Measurements from ENCODE around the gene ADRA1B.
"Not testable (repeated sequence)": the region's sequence is repeated elsewhere in the genome, so short reads cannot be mapped to it uniquely, and the experiment has no call there.

ADRA1B gene

GRCh38 chr5:159933531-159934485, 17.5 kb downstream of the ADRA1B start:
- DNase-seq = no peak

GRCh38 chr5:159935946-159936345, 19.7 kb downstream of the ADRA1B start:
- no peak for DNase-seq

GRCh38 chr5:159936686-159937329, 20.5 kb downstream of the ADRA1B start:
- DNase-seq = no peak

- DNase-seq = no peak
Observed at GRCh38 chr5:159937580-159937979, 21.3 kb downstream of the ADRA1B start.

GRCh38 chr5:159943326-159943725, 27.0 kb downstream of the ADRA1B start:
- no peak for DNase-seq

GRCh38 chr5:159944056-159944600, 27.8 kb downstream of the ADRA1B start:
- no peak for DNase-seq

- no peak for DNase-seq
Observed at GRCh38 chr5:159945359-159945758, 29.1 kb downstream of the ADRA1B start.

GRCh38 chr5:159947708-159948358, 31.6 kb downstream of the ADRA1B start:
- DNase-seq = no peak

- no peak for DNase-seq
Observed at GRCh38 chr5:159951387-159951786, 35.1 kb downstream of the ADRA1B start.

- no peak for DNase-seq
Observed at GRCh38 chr5:159951834-159952233, 35.6 kb downstream of the ADRA1B start.

- no peak for DNase-seq
Observed at GRCh38 chr5:159953609-159954008, 37.3 kb downstream of the ADRA1B start.

- no peak for DNase-seq
Observed at GRCh38 chr5:159955056-159955624, 38.9 kb downstream of the ADRA1B start.

GRCh38 chr5:159956074-159956473, 39.8 kb downstream of the ADRA1B start:
- DNase-seq = no peak

GRCh38 chr5:159961176-159962160, 45.2 kb downstream of the ADRA1B start:
- DNase-seq = no peak

GRCh38 chr5:159962214-159962613, 45.9 kb downstream of the ADRA1B start:
- DNase-seq = no peak

GRCh38 chr5:159963935-159964334, 47.7 kb downstream of the ADRA1B start:
- no peak for DNase-seq

GRCh38 chr5:159965031-159965837, 49.0 kb downstream of the ADRA1B start:
- no peak for DNase-seq

- not testable (repeated sequence) for DNase-seq
Observed at GRCh38 chr5:159965838-159966128, 49.5 kb downstream of the ADRA1B start.

- no peak for DNase-seq
Observed at GRCh38 chr5:159969966-159970365, 53.7 kb downstream of the ADRA1B start.

GRCh38 chr5:159971038-159971437, 54.8 kb downstream of the ADRA1B start:
- DNase-seq = no peak

- DNase-seq = no peak
Observed at GRCh38 chr5:159971514-159971913, 55.2 kb downstream of the ADRA1B start.

Measured in bone marrow (tissue), 2 donors.